ENCODE data around the gene EIF4EBP2.

Gene EIF4EBP2

GRCh38 chr10:70432101-70432500, 28.2 kb downstream of the EIF4EBP2 start:
- DNase-seq (ENCODE audit: low spot score), result no peak

DNA sequence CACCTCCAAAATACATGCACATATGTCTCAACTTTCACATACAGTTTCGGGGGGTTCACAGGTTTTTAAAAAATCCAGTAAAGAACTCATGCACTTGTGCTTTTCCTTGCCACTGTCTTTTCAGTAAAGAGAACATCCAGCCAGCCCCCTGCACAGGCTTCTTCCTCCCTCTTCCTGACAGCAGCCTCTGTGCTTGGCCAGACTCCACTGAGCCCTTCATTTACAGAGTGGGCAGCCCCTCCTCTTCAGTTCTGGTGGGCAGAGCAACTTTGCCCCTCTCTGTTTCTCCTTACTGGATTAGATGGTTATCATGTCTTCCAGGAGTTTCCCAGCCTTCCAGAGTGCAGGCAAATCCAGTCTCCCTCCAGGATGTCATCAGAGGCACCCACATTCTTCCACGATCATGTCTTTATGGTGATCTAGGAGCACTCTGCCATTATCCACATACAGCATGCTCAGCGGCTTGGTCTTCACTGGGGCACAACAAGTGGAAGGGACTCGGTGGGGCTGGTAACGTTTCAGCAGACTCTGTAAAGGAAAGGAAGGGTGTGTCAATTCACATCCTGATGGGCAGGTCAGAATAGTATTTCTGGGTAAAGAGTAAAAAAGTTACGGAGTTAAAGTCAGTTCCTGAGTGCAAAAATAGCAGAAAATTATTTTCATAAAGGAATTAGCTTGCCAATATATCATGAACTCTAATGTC, 28.8 kb downstream of the EIF4EBP2 start:
- no peak for DNase-seq (ENCODE audit: low spot score)

DNA sequence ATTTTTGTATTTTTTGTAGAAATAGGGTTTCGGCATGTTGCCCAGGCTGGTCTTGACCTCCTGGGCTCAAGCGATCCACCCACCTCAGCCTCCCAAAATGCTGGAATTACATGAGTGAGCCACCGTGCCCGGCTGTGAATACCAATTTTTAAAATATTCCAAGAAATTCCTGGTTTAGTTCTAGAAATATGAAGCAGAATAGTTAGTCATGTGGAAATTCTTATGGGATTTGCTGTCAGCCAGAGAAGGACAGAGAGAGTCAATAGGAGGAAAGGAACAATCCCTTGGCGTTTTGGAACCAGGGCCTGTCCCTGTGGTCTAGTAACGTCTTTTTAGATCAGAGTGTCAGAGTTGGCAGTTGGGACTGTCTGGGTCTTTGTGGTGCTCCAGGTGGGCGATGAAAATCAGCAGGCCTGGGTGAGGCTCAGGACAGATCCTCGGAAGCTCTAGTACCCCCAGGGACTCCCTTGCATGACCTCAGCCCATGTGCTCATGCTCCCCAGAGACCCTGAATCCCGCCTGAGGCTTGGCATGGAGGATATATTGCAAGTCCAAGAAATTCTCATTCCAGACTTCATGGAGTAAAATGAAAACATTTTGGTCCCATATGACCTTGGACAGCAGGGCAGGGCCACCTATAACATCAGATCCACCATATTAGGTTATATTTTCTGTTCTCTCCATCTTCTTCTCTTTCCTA, 29.8 kb downstream of the EIF4EBP2 start:
- no peak for DNase-seq (ENCODE audit: low spot score)

- no peak for DNase-seq (ENCODE audit: low spot score)
Measured at GRCh38 chr10:70435241-70436085, 31.5 kb downstream of the EIF4EBP2 start.

GRCh38 chr10:70437721-70438120, 33.8 kb downstream of the EIF4EBP2 start:
- no peak for DNase-seq (ENCODE audit: low spot score)

DNA sequence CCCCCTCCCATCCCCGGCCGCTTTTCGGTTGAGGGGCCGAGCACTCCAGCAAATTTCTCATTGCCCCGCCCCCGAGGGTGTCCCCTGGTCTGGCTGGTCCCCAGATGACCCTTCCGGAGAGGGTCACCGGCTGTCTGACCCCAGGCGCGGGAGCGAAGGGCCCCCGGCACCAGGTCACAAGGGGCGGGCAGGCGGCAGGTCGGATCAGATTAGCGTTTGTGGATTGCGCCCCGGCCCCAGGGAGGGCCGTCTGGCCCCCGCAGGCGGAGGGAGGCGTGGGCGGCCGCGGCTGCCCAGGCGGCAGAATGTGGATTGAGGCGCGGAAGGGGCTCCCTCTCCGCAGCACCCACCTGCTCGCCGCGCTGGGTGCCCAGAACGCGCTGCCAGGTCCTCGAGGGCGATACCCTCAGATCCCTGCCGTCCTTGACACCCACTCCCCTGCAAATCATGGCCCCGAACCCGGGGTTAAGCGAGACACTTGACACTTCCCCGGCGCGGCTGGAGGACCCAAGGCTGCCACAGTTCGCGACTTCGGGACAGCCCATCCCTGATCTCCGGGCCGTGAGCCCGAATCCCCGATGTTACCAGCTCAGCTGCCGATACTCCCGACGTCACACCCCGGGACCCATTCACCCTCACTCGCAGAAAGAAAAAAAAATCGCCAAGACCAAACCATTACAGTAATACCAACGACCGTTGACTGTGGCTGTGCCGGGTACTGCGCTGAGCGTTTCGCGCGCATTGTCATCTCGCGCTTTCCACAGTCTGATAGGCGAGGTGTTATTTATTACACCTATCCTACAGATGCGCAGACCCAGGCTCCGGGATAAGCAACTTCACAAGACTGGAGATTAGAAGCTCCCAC, 36.6 kb downstream of the EIF4EBP2 start:
- no peak for DNase-seq (ENCODE audit: low spot score)

GRCh38 chr10:70441161-70441894, 37.4 kb downstream of the EIF4EBP2 start, which contains the start of gene NODAL:
Gene NODAL, minus strand, starts transcription at chr10:70441681. Its CDS starts 14 bp downstream, at chr10:70441667.
- DNase-seq (ENCODE audit: low spot score), result no peak

DNA sequence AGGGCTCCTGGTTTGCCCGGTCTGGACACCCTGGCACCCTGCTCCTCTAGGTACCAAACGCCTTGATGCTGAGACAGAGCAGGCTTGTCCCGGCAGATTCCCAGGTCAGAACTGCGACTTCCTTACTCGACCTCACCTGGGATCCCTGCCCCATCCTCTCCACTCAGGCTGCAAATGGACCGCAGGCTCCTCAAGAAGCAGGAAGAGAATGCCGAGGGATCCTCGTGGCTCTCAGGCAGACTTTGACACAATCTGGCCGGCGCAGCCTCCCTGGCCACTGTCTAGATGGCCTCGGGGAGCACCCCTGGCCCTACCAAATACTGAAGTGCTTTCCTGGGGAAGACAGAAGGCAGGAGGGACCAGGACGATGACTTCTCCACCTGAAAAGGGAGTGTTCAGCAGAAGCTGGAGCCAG, 38.0 kb downstream of the EIF4EBP2 start:
- DNase-seq (ENCODE audit: low spot score), result no peak

DNA sequence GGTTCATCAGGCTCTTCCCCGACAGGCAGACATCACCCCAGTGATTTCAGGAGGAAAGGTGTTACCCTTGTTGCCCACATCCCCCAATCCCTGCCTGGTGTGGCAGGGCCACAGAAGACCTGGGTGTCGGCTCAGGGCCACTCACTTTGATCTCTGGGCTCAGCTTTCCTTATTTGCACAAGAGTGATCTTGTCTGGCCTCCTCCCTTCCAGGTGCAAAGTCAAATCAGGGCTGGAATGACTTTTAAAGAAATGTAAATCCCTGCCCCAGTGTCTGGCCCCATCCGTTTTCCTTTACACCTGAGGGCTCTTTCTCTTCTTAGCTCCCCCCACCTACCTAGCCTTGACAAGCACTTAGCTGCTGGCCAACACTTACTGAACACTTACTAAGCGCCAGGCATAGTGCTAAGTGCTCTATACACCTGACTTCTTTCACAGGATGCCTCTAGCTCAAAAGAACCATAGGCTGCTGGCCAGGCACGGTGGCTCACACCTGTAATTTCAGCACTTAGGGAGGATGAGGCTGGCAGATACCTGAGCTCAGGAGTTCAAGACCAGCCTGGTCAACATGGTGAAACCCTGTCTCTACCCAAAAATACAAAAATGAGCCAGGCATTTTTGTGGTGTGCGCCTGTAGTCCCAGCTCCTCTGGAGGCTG, 38.5 kb downstream of the EIF4EBP2 start:
- DNase-seq (ENCODE audit: low spot score), result no peak

GRCh38 chr10:70444744-70445143, 40.8 kb downstream of the EIF4EBP2 start:
- DNase-seq (ENCODE audit: low spot score), result no peak

GRCh38 chr10:70445718-70446657, 42.0 kb downstream of the EIF4EBP2 start:
- DNase-seq (ENCODE audit: low spot score), result no peak

- DNase-seq (ENCODE audit: low spot score), result no peak
Measured at GRCh38 chr10:70448236-70448635, 44.3 kb downstream of the EIF4EBP2 start.

DNA sequence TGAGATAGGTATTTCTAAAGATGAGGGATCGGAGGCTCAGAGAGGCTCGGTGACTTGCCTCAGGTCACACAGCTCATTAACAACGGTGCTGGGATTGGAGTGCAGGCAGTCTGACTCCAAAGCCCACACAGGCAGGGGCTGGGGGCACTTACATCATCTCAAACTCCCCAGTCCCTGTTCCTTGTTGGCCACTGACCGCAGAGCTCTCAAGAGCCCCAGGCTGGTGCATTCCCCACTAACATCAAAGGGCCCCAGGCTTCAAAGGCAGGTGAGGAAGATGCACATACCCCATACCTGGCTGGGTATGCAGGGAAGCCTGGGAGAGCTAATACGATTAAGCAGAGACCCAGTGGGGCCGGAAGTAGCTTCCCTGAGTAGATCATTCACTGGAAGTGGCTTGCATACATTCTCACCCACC, 51.3 kb downstream of the EIF4EBP2 start:
- DNase-seq (ENCODE audit: low spot score), result no peak

DNA sequence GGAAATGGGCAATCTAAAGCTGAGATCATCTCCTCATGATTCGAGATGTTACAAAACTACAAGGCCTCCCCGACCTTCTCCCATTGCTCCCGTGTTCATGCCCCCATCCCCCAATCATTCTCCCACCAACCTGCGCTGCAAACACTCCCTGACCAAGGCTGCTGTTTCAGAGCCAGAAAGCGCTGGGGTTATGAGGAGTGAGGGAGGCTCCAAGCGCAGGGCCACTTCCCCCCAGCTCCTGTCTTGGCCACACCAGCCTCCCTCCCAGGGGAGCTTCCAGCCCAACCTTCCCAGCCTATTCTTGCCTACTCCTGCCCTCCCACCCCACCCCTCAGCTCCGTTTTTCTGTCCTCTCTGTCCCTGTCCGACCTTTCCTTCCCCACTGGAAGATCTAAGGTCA, 52.2 kb downstream of the EIF4EBP2 start:
- DNase-seq (ENCODE audit: low spot score), result no peak

- DNase-seq (ENCODE audit: low spot score), result no peak
Measured at GRCh38 chr10:70457759-70458305, 53.9 kb downstream of the EIF4EBP2 start.

DNA sequence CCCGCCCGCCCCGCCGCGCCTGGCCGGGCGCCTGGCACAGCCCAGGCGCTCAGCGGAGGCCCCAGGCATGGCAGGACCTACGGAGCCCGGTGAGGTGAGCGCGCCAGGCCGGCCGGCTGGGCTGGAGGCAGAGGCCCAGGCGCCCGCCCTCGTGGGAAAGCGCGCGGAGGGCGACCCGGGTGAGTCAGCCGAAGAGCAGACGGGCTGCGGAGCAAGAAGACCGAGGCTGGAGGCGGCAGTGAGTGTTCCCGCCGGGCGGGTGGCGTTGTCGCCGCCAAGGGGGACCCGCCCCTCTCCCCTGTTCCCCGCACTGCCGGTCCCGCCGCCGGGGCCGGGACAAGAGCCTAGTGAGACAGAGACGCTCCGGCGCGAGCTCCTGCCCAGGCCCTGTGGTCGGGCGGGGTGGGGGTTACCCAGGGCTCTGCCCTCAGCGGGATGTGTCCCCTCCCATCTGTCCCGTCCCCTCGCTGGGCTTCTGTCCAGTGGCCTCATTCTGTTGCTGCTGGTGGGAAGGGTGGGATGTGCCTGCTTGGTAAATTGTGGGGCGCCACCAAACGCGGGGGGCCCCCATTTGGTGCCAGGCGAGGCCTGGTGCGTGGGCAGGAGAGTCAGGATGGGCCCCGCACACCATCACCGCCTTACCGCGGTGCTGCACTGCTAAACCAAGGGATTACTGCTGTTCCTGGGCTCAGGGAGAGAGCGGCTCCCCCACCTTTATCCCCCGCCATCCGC, 54.5 kb downstream of the EIF4EBP2 start:
- no peak for DNase-seq (ENCODE audit: low spot score)

DNA sequence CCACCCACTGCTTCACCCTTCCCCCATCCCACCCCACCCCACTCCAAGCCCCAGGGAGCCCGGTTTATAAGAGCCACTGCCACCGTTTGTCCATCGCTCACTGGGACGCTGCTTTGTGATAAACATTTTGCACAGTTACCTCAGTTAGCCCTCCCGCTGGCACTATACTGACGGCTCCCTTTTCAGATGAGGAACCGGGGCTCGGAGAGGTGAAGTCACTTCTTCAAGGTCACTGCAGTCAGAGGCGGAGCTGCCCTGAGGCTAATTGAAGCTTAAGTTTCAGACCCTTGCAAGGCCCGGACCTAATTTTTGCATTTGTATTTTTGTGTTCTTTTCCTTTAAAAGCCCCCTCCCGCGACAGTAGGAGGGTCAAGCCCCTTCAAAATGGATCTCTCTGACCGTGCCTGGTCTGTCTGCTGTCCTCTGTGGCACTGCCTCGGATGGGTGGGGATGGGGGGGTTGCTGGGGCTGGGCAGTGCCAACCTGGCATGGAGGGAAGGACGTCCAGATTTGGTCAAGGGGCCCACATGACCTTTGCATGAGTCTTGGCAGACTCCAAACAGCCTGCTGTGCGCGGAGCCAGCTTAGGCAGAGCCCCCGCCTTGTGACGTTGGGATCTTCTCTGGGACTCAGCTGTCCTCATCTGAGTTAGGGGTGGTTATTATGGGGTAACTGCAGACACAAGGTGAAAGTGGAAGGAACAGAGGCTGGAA, 55.3 kb downstream of the EIF4EBP2 start:
- no peak for DNase-seq (ENCODE audit: low spot score)

Data from SK-N-DZ (cell line).